Measurements from ENCODE around the gene LSAMP. TPM values are rescaled to one million over a fixed set of nuclear protein-coding genes. Genes with fewer than 3 reads are reported as not detected.

The LSAMP gene
- total RNA-seq, 1 experiment from 2014 or later = 0.90 TPM

- H4K8ac ChIP-seq (replicated peaks; ENCODE audit: insufficient read length, low read depth, low read length) = no peak overlapping the region
- H3K4me1 Mint-ChIP-seq = peaks cover 10 to 25% of the 10 kb centered on the region in 2 experiments
- H2AK5ac ChIP-seq (ENCODE audit: insufficient read length, low read length) = no peak overlapping the region
- no CpG with 5 or more reads among the region's 5 CpGs for WGBS (ENCODE audit: extremely low coverage, insufficient read length, low lambda C conversion rate)
- H3K79me1 ChIP-seq (ENCODE audit: insufficient read depth, low read depth, low read length, poor library complexity, severe bottlenecking) = no peaks in the 10 kb centered on the region
- H3K18ac ChIP-seq (ENCODE audit: insufficient read length, low read depth, low read length) = no peak overlapping the region
- no peak overlapping the region for H3K9ac ChIP-seq (ENCODE audit: extremely low read depth, insufficient read length, low read length)
- no peak overlapping the region for H4K91ac ChIP-seq (ENCODE audit: insufficient read length, low read depth, low read length)
- no peaks in the 10 kb centered on the region for H3K27me3 Mint-ChIP-seq (ENCODE audit: low read depth)
- no peaks in the 10 kb centered on the region; a peak in 1 of 5 replicates for H3K9me3 Mint-ChIP-seq
- H3K23ac ChIP-seq (ENCODE audit: insufficient read length, low read depth, low read length) = no peak overlapping the region
- H2BK15ac ChIP-seq (ENCODE audit: low read depth, low read length) = no peak overlapping the region
- H3K9me3 ChIP-seq (ENCODE audit: control insufficient read depth, low read depth, low read length) = no peaks in the 10 kb centered on the region
- H3K56ac ChIP-seq (ENCODE audit: insufficient read length, low read depth, low read length) = no peak overlapping the region
- H3K79me2 ChIP-seq (ENCODE audit: insufficient read depth, low read length) = no peaks in the 10 kb centered on the region
- H3K14ac ChIP-seq (ENCODE audit: insufficient read depth, low read length) = no peak overlapping the region
- no peak overlapping the region for H3K27ac ChIP-seq (ENCODE audit: insufficient read length, low read depth, low read length)
- no peak overlapping the region for H3K4me2 ChIP-seq (ENCODE audit: insufficient read depth, insufficient read length, low read length)
- TF ChIP-seq CTCF (conservative IDR thresholded peaks at IDR 0.05) = no peak
- H2BK20ac ChIP-seq (ENCODE audit: low read depth, low read length, poor library complexity, severe bottlenecking) = no peak overlapping the region
- no peak overlapping the region for H3K4ac ChIP-seq (ENCODE audit: low read depth, low read length)
- H2BK120ac ChIP-seq (ENCODE audit: low read depth, low read length, poor library complexity, severe bottlenecking) = no peak overlapping the region
- H3T11ph ChIP-seq (ENCODE audit: low read length) = no peak overlapping the region
- no peak overlapping the region for H2BK5ac ChIP-seq (ENCODE audit: insufficient read length, low read length)
- H4K20me1 ChIP-seq (ENCODE audit: control insufficient read depth, insufficient read depth, insufficient read length) = no peaks in the 10 kb centered on the region
- no peak for DNase-seq
- H3K36me3 Mint-ChIP-seq (ENCODE audit: insufficient read depth in 1 of 3, low read depth in 3 of 3) = no peaks in the 10 kb centered on the region
- H3K23me2 ChIP-seq (ENCODE audit: insufficient read length, low read depth, low read length, poor library complexity, severe bottlenecking) = no peaks in the 10 kb centered on the region
- no peak overlapping the region for H2AFZ ChIP-seq (ENCODE audit: low read length)
- no peak overlapping the region for H4K5ac ChIP-seq (ENCODE audit: insufficient read length, low read depth, low read length)
- no peak overlapping the region for H3K27ac Mint-ChIP-seq
- H3K27me3 ChIP-seq (ENCODE audit: insufficient read depth, low read length) = no peaks in the 10 kb centered on the region
- no peak overlapping the region for H2BK12ac ChIP-seq (ENCODE audit: insufficient read length, low read depth, low read length)
- H3K4me1 ChIP-seq (ENCODE audit: insufficient read depth, low read length) = no peaks in the 10 kb centered on the region
- no peak overlapping the region for H3K4me3 Mint-ChIP-seq
These were observed 315.9 kb downstream of the LSAMP start for GRCh38 chr3:116129187-116129946.
